Gastroesophageal sphincter (tissue), 4 donors: ENCODE results near the gene AMPD2. TPM values are rescaled to one million over a fixed set of nuclear protein-coding genes. Genes with fewer than 3 reads are reported as not detected.

Source experiments
- ATAC-seq: fragments of 150-250 bp; one replicate; pipeline ENCODE4 v1.9.1; 2016; ENCODE audit warnings: mild to moderate bottlenecking, moderate library complexity
- H3K27ac ChIP-seq, 4 donors: fragments of 200-600 bp; sonication (generic) in 3 of 4; 1 replicate in 3 of 4; 2 replicates in 1 of 4; pipeline ENCODE4 v1.5.1; 2016 to 2019
- H3K27me3 ChIP-seq: fragments of 200-600 bp; sonication (generic); one replicate; pipeline ENCODE4 v1.5.1; 2019
- H3K36me3 ChIP-seq, 2 donors: fragments of 200-600 bp; sonication (generic); one replicate each; pipeline ENCODE4 v1.5.1; 2019; ENCODE audit warnings: control low read depth in 1 of 2
- H3K4me1 ChIP-seq, 3 donors: fragments of 200-600 bp; sonication (generic); 1 replicate in 2 of 3; 2 replicates in 1 of 3; pipeline ENCODE4 v1.5.1; 2016 to 2019; ENCODE audit warnings: control low read depth in 2 of 3
- H3K4me3 ChIP-seq, 2 donors: fragments of 200-600 bp; sonication (generic); one replicate each; pipeline ENCODE4 v1.5.1; 2019; ENCODE audit warnings: mild to moderate bottlenecking in 1 of 2, moderate library complexity in 1 of 2
- H3K9me3 ChIP-seq, 3 donors: fragments of 200-600 bp; sonication (generic); one replicate each; pipeline ENCODE4 v1.5.1; 2017 to 2019; ENCODE audit warnings: control low read depth in 2 of 3
- CTCF ChIP-seq, 4 experiments: fragments of 200-600 bp in 2 of 4; fragments of 450-650 bp in 2 of 4; sonication (generic) in 1 of 4; IDR thresholded peaks; one replicate each; pipeline ENCODE4 v1.5.1; 2017 to 2019; ENCODE audit warnings: antibody characterized with exemption in 4 of 4, mild to moderate bottlenecking in 2 of 4, moderate library complexity in 2 of 4
- EP300 ChIP-seq: sonication (generic); formaldehyde crosslinking; IDR thresholded peaks from one replicate; pipeline ENCODE4 v1.6.1; 2017; ENCODE audit warnings: antibody characterized with exemption, mild to moderate bottlenecking
- POLR2A ChIP-seq, 2 donors: fragments of 450-650 bp; IDR thresholded peaks; one replicate each; pipeline ENCODE4 v1.6.1; 2017; ENCODE audit warnings: antibody characterized with exemption in 2 of 2, mild to moderate bottlenecking in 2 of 2, moderate library complexity in 1 of 2
- POLR2AphosphoS5 ChIP-seq: sonication (generic); formaldehyde crosslinking; IDR thresholded peaks from one replicate; pipeline ENCODE4 v1.6.1; 2017; ENCODE audit warnings: antibody characterized with exemption
- WGBS, 2 donors: methylation state at CpG; one replicate each; pipeline ENCODE4 v1.1.5; 2018; ENCODE audit warnings: low coverage in 1 of 2; 5-methylcytosine and 5-hydroxymethylcytosine counted together
- total RNA-seq, 4 donors: library from RNA; depleted of rRNA; stranded (reverse); fragments of >200 nt; gene quantifications; one replicate each; pipeline ENCODE4 v1.1.0, GENCODE V29; 2016

AMPD2 gene
- total RNA-seq, 4 donors from 2014 or later = 28.9 to 38.0 (median 35.6) TPM

- H3K27ac ChIP-seq = no peak overlapping the region
- no peak for ATAC-seq
- H3K4me1 ChIP-seq = no peaks in the 10 kb centered on the region
- no peaks in the 10 kb centered on the region for H3K27me3 ChIP-seq
- no peak overlapping the region for H3K4me3 ChIP-seq
- H3K36me3 ChIP-seq = peaks cover 0 to 78% of the 10 kb centered on the region in 2 donors
- TF ChIP-seq POLR2AphosphoS5 = no peak
- no peak for TF ChIP-seq POLR2A (IDR thresholded peaks at IDR 0.05)
- no peak for TF ChIP-seq CTCF (IDR thresholded peaks at IDR 0.05)
- no peak for TF ChIP-seq EP300
- H3K9me3 ChIP-seq = no peaks in the 10 kb centered on the region
Observed at GRCh38 chr1:109592916-109593315, 26.7 kb upstream of the AMPD2 start.

- 67% methylated on average over 2 of the region's 2 CpGs; no CpG with 5 or more reads in 1 of the 2 donors for WGBS, 2 donors
- no peak for ATAC-seq
- Histone ChIP-seq H3K4me3 (no peak overlapping the region), H3K4me1 (no peaks in the 10 kb centered on the region), H3K9me3 (no peaks in the 10 kb centered on the region), H3K36me3 (peaks cover 0 to 68% of the 10 kb centered on the region in 2 donors), H3K27ac (no peak overlapping the region), H3K27me3 (no peaks in the 10 kb centered on the region)
- no peak for TF ChIP-seq POLR2AphosphoS5
Observed at GRCh38 chr1:109595531-109595930, 24.1 kb upstream of the AMPD2 start.

DNA sequence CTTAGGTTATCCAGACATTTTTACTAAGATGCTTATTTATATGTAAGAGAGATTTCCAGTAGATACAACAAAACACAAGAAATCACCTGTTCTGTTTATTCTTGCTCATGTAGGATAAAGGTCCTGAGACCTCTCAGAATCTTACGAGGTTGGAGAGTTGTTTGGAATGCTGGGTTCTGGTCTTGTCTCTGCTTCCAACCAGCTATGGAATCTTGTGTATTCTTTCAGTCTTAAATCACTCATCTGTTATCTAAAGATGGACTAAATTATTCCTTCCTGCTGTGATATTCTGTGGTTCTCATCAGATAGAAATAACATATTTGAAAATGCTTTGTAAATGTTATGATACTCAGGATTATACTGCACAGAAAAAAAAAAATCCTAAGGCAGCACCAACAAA, 21.5 kb upstream of the AMPD2 start:
- TF ChIP-seq CTCF (IDR thresholded peaks at IDR 0.05) (no peak), POLR2A (IDR thresholded peaks at IDR 0.05) (no peak), POLR2AphosphoS5 (no peak), EP300 (no peak)
- WGBS, 2 donors = 58% methylated on average over 1 of the region's 1 CpG; no CpG with 5 or more reads in 1 of the 2 donors

DNA sequence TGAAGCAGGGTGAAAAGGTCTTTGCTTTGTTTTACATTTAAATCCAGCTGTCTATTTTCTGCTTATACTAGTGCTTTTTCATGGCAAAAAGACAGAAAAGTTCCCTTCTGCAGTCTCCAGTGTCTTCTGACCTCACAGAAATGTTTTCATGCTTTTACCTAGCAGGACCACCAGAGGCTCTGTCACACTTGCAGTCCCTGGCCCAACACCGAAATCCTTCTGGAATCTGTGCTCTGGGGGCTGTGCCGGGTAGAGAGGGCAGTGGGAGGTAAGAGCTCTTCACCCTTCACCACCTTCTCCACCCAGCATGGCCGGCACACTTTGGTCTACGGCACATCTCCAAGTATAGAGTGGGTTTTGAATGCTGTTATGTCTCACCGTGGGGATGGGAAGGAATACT, 21.0 kb upstream of the AMPD2 start:
- TF ChIP-seq CTCF (IDR thresholded peaks at IDR 0.05) (no peak), POLR2AphosphoS5 (no peak), POLR2A (IDR thresholded peaks at IDR 0.05) (no peak), EP300 (no peak)
- WGBS, 2 donors = 71 to 80% methylated on average over 1 to 5 of the region's 5 CpGs
- H3K4me3 ChIP-seq = no peak overlapping the region
- peaks cover 0 to 36% of the 10 kb centered on the region in 2 donors for H3K36me3 ChIP-seq
- H3K9me3 ChIP-seq = no peaks in the 10 kb centered on the region
- no peaks in the 10 kb centered on the region for H3K4me1 ChIP-seq
- H3K27ac ChIP-seq = no peak overlapping the region
- H3K27me3 ChIP-seq = no peaks in the 10 kb centered on the region
- ATAC-seq = no peak

More for the DNA sequence above, 21.5 kb upstream of the AMPD2 start:
- Histone ChIP-seq H3K9me3 (no peaks in the 10 kb centered on the region), H3K27me3 (no peaks in the 10 kb centered on the region), H3K27ac (no peak overlapping the region), H3K4me3 (no peak overlapping the region), H3K4me1 (no peaks in the 10 kb centered on the region), H3K36me3 (peaks cover 0 to 41% of the 10 kb centered on the region in 2 donors)
- ATAC-seq = no peak

DNA sequence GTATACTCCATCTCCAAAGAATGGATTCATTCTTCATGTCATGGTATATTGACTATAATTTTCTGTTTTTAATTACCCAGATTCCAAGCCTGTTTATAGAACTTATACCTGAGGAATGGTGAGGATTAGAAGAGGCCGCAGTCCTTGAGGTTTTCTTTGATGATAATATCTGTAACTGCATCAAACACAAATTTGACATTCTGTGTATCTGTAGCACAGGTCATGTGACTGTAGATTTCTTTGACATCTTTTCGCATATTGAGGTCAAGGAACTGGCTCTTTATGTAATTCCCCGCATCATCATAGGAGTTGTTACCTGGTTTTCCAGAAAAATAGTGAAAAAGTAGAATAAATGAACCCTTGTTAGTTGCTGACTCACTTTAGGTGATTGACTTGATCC, 16.4 kb upstream of the AMPD2 start:
- TF ChIP-seq POLR2A (IDR thresholded peaks at IDR 0.05) = no peak
- no peak for TF ChIP-seq EP300
- no peak for TF ChIP-seq CTCF (IDR thresholded peaks at IDR 0.05)
- TF ChIP-seq POLR2AphosphoS5 = no peak
- H3K4me3 ChIP-seq = no peak overlapping the region
- H3K36me3 ChIP-seq = peaks cover 0 to 10% of the 10 kb centered on the region in 2 donors
- H3K27ac ChIP-seq = no peak overlapping the region
- no peak for ATAC-seq
- H3K27me3 ChIP-seq = no peaks in the 10 kb centered on the region
- 95 to 96% methylated on average over 3 of the region's 3 CpGs for WGBS, 2 donors
- H3K4me1 ChIP-seq = no peaks in the 10 kb centered on the region
- no peaks in the 10 kb centered on the region for H3K9me3 ChIP-seq
